AG09319 (cell line): Measurements from ENCODE around the gene MYL5.

Experiments
- DNase-seq: peaks from one replicate; pipeline ENCODE4 v3.0.0-alpha.2; 2010; ENCODE audit warnings: low read depth; ENCODE audit errors: extremely low read depth
- CTCF ChIP-seq: IDR thresholded peaks from 2 replicates; pipeline ENCODE4 v1.5.1; 2011; ENCODE audit warnings: low read depth, mild to moderate bottlenecking, inconsistent platforms, low read length, moderate library complexity

MYL5 gene

DNA sequence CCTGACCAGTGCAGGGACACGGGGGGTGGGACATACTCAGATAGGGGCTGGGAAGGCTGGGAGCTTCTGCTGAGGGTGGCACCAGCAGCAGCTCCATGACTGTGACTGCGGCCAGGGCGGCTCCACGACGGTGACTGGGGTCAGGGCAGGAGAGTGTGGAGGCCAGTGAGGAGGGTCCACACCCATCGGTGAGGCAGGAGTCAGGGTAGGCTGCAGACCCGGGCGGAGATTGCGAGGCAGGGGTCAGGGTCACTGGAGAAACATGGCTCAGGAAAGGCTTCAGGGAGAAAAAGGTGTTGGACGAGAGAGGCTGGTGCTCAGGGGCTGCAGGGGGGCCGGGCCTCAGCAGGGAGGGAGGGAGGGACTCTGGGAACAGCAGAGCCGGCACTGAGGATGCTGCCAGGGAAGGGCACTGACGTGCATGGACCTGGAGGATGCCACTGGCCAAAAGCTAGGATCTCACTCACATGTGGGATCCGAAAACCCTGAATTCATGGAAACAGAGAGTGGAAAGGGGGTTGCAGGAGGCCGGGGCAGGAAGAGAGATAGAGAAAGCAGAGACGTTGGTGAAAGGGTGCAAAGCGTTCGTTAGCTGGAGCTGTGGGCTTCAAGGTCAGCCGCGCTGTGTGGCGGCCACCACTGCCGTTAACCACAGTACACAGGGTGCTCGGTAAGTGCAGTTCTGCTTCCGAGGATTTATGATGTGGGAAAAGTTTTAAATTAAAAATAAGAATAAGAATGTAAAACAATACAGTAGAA lies 22.3 kb upstream of the MYL5 start:
- TF ChIP-seq CTCF, result no peak
- DNase-seq, result no peak

- DNase-seq, result no peak
- TF ChIP-seq CTCF, result no peak
These were observed 21.1 kb upstream of the MYL5 start for GRCh38 chr4:653080-653821.

GRCh38 chr4:653831-654502 lies 20.4 kb upstream of the MYL5 start:
- no peak for DNase-seq
- no peak for TF ChIP-seq CTCF

DNA sequence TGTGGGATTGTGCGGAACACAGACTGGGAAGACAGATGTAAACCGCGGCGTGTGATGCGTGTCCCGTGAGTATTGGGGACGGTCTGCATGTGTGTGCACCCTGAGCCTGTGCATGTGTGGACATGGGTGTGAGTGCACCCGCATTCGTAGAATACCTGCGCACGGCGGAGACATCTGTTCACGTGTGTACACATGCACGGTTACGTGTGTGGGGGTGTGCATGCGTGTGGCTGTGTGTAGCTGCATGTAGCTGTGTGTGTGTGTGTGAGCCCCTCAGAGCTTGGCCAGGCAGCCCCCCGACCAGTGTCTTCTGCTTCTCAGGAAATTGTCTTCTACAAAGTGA lies 19.9 kb upstream of the MYL5 start:
- no peak for DNase-seq
- TF ChIP-seq CTCF, result no peak

GRCh38 chr4:654871-655463 lies 19.4 kb upstream of the MYL5 start:
- TF ChIP-seq CTCF, result no peak
- DNase-seq, result no peak

GRCh38 chr4:655464-656151 lies 18.7 kb upstream of the MYL5 start:
- DNase-seq, result no peak
- TF ChIP-seq CTCF, result no peak
